DND-41 (cell line): ENCODE data around the gene PCDHGA11.

Experiments used
- CTCF ChIP-seq: IDR thresholded peaks from 2 replicates; pipeline ENCODE4 v1.5.1; 2012; ENCODE audit warnings: borderline replicate concordance, low read length, moderate library complexity, mild to moderate bottlenecking; ENCODE audit not compliant: poor library complexity, severe bottlenecking; ENCODE audit errors: extremely low read depth
- EZH2 ChIP-seq: IDR thresholded peaks from 3 replicates; pipeline ENCODE4 v1.6.1; 2012; ENCODE audit warnings: borderline replicate concordance, low read depth, mild to moderate bottlenecking, moderate library complexity, low read length, inconsistent platforms; ENCODE audit not compliant: severe bottlenecking

GRCh38 chr5:141413540-141414069 is 7.2 kb upstream of the PCDHGA11 start:
- no peak for TF ChIP-seq CTCF
- no peak for TF ChIP-seq EZH2
